Epithelial cell of proximal tubule (primary cell): ENCODE measurements around the gene E2F3. TPM values are rescaled to one million over a fixed set of nuclear protein-coding genes. Genes with fewer than 3 reads are reported as not detected.

Source experiments
- DNase-seq: peaks from one replicate; pipeline ENCODE4 v3.0.0-alpha.2; 2011; ENCODE audit warnings: low read depth
- H3K4me3 ChIP-seq: 2 replicates; pipeline ENCODE4 v1.5.1; 2011; ENCODE audit warnings: low read depth, mild to moderate bottlenecking, low read length
- total RNA-seq: library from RNA; depleted of rRNA; stranded (reverse); fragments of >200 nt; gene quantifications from 2 replicates; pipeline ENCODE4 v1.2.3, GENCODE V29; 2015
- TF ChIP-seq, protein P1 (sequence below): conservative IDR thresholded peaks from 2 replicates; pipeline ENCODE4 v1.5.1; 2012; ENCODE audit warnings: low read depth, mild to moderate bottlenecking, low read length

E2F3 gene
- total RNA-seq, 1 donor from 2014 or later = 12.5 TPM

DNA sequence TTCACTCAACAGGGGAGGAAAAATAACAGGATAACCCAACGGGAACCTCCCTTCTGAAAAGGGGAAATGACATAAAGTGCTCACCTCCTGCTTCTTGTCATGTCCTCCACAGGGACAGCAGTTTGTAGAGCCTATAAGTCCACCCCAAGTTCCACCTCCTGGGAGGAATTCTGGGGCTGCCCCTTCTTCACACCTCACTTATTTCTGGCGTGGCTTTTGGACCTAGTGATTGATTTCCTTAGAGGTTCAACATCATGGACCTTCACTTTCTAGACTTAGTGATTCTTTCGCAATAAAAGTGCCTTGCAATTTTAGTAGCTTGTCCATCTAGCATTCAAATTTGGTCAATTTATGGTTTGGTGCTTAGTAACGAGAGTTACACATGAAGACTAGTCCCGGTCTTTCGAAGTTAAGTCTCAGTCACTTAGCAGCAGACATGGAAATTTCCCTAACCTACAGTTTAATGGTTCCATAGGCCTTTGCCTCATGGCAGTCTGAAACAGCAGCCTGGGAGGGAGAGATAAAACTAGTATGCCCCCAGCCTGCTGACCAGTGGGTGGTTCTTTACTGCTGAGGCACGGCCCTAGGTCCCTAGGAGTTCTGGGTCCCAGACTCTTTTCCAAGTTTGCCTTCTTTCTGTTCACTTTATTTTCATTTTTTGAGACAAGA, 73.3 kb downstream of the E2F3 start:
- DNase-seq = no peak
- TF ChIP-seq, protein P1, sequence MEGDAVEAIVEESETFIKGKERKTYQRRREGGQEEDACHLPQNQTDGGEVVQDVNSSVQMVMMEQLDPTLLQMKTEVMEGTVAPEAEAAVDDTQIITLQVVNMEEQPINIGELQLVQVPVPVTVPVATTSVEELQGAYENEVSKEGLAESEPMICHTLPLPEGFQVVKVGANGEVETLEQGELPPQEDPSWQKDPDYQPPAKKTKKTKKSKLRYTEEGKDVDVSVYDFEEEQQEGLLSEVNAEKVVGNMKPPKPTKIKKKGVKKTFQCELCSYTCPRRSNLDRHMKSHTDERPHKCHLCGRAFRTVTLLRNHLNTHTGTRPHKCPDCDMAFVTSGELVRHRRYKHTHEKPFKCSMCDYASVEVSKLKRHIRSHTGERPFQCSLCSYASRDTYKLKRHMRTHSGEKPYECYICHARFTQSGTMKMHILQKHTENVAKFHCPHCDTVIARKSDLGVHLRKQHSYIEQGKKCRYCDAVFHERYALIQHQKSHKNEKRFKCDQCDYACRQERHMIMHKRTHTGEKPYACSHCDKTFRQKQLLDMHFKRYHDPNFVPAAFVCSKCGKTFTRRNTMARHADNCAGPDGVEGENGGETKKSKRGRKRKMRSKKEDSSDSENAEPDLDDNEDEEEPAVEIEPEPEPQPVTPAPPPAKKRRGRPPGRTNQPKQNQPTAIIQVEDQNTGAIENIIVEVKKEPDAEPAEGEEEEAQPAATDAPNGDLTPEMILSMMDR = no peak
- no peak overlapping the region for H3K4me3 ChIP-seq

DNA sequence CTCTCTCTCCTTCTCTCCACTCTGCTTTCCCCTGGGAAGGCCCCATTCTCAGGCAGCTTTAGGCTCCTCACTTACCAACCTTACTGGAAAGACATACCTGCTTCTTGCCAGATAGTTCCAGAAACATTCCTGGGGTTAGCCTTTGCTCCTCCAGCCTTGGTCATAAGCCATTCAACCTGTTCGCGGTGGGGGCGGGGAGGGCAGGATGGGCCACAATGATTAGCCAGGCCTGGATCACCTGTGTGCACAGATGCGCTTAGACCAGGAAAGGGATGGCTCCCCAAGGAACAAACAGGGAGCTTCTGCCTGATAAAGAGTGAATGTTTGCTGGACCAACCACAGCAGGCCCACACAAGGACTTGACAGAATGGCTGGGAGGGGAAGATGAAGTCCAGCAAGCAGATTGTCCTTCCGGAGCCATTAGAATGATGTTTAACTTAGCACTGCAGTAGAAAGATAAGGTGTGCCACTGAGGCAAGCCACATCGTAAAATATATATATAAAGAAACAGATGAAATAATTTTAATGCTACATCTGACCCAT, 74.9 kb downstream of the E2F3 start:
- DNase-seq = no peak
- no peak overlapping the region for H3K4me3 ChIP-seq
- TF ChIP-seq, protein P1 = no peak

DNA sequence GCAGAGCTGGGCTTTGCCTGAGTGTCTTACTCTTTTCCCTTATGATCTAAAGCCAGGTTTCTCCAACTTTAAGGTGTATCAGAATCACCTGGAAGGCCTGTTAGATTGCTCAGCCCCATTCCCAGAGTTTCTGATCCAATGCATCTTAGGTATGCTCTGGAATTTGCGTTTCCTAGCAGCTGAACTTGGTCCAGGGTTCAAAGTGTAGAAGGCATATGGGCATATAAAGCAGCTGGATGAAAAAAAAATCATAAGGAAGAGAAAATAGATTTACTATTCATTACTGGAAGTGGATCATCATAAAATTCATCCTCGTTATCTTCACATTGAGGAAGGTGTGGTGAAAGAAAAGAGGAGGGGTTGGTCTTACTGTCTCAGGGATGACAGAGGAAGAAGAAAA, 75.8 kb downstream of the E2F3 start:
- no peak for DNase-seq
- no peak overlapping the region for H3K4me3 ChIP-seq
- TF ChIP-seq, protein P1 = no peak

DNA sequence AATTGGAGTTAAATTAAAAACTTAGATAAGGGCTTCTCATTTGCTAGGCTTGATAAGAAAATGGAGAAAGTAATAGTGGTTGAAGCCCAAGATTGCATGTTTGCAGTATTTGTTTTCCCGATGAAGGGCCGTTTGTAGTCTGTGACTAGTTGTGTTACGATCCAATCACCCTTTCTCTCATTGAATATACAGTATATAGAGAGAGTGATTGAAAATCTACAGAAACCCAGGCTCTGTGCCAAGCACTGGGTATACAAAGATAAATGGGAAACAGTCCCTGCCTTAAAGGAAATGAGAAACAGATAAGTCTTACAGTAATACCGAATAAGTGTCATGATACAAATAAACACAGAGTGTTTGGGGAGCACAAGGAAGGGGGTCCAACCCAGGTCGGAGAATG, 77.4 kb downstream of the E2F3 start:
- DNase-seq = no peak
- TF ChIP-seq, protein P1 = no peak
- no peak overlapping the region for H3K4me3 ChIP-seq

DNA sequence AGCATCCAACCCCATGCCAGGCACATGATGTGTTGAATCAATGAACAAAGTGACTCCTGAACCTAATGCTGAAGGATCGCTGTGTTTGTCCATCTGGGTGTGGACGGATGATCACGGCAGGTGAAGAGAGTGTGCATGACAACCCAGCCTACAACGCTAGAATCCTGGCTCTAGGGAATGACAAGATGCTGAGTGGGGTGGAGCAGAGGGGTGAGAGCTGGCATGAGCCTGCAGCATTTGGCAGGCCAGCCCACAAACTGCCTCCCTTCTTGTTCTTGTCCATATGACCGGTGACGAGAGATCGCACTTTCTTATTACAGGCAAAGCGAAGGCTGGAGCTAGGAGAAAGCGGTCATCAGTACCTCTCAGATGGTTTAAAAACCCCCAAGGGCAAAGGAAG, 77.8 kb downstream of the E2F3 start:
- TF ChIP-seq, protein P1 = no peak

DNA sequence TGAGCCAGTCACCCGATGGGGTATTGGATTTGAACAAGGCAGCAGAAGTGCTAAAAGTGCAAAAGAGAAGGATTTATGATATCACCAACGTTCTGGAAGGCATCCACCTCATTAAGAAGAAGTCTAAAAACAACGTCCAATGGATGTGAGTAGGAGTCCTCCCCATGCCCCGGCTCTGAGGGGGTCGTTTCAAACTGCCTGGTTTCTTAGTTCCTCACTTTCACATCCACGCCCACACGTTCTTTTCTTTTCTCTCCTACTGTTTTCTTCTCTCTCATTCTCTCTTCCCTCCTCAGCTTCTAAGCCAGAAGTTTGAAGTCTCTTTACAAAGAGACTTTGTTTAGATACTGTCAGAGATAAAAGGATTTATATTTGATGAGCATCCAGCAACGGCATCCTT, 79.6 kb downstream of the E2F3 start:
- H3K4me3 ChIP-seq = no peak overlapping the region
- TF ChIP-seq, protein P1 = no peak
- DNase-seq = no peak

More for the DNA sequence above, 77.8 kb downstream of the E2F3 start:
- DNase-seq = no peak
- H3K4me3 ChIP-seq = no peak overlapping the region

DNA sequence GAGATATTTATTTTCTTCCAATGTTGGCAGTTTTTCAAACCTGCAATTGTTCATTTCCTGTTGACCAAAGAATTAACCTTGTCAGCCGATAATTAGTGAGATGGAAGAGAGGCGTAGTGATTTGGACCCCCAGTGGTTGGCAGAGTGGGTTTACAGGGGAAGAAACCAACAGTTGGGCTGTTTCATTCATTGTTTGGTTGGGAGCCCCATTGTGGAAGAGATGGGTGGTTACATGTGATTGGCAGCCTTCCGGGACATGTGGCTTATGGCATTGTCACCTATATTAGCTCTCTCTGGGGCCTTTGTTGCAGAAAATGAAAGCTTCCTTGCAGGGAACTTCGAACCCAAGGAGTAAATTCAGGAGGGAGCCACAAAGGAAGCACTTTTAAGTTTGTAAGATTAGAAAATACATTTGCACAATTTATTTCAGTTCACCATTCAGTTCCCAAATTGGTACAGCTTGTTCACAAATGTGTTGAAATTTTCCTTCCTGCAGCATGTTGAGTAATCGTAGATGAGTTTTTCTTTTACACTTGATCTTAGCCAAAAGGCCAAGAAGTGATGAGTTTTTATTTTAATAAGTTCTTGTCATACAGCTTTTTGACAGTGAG, 82.3 kb downstream of the E2F3 start:
- TF ChIP-seq, protein P1 = no peak
- DNase-seq = no peak

More for the DNA sequence above, 82.3 kb downstream of the E2F3 start:
- H3K4me3 ChIP-seq = no peak overlapping the region
